ENCODE data around the gene LRRC31. TPM values are rescaled to one million over a fixed set of nuclear protein-coding genes. Genes with fewer than 3 reads are reported as not detected.

Gene LRRC31
- total and polyA plus RNA-seq, 2 experiments from 2014 or later, result not detected

DNA sequence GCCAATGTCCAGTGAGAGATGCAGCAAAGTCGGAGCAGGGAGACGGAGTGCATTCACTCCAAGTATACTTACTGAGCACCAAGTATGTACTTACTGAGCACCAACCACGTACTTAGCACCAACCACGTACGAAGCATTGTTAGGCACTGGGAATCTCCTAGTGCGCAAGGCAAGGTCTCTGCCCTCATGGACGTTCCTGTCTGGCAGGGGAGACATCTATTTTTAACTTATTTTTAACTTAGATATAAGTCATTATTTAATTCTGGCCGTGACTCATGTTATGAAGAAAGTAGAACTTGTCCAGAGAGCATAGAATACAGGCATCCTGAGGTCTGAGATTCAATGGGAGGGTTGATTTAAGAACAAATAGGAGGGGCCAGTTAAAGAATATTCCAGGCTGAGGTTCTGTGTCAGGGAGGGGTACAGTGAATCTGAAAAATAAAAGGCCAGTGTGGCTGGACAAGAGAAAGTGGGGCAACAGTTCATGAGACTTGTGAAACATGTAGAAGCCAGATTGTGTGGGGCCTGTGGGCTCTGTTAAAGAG, 9.3 kb upstream of the LRRC31 start:
- H3K27ac Mint-ChIP-seq, result no peak overlapping the region
- Histone ChIP-seq H3K27ac (ENCODE audit: low read depth) (no peak overlapping the region), H3K9me2 (ENCODE audit: insufficient read depth) (no peaks in the 10 kb centered on the region), H3K4me1 (ENCODE audit: insufficient read depth) (no peaks in the 10 kb centered on the region), H3K36me3 (ENCODE audit: insufficient read depth) (no peaks in the 10 kb centered on the region), H4K20me1 (replicated peaks; ENCODE audit: insufficient read depth) (no peaks in the 10 kb centered on the region), H3F3A (replicated peaks; ENCODE audit: low read depth) (no peaks in the 10 kb centered on the region), H3K4me3 (no peak overlapping the region), H3K27me3 (ENCODE audit: insufficient read depth) (no peaks in the 10 kb centered on the region), H3K79me2 (replicated peaks; ENCODE audit: insufficient read depth) (no peaks in the 10 kb centered on the region), H3K4me2 (no peak overlapping the region), H2AFZ (no peak overlapping the region)
- TF ChIP-seq EZH2phosphoT487 (IDR thresholded peaks at IDR 0.05; ENCODE audit: unreplicated experiment) (no peak), POLR2AphosphoS5 (IDR thresholded peaks at IDR 0.05; ENCODE audit: low read depth) (no peak), ZNF331 (CRISPR knock-in tag; IDR thresholded peaks at IDR 0.05; ENCODE audit: low read depth) (no peak), NANOG (IDR thresholded peaks at IDR 0.05; ENCODE audit: borderline replicate concordance) (no peak), EZH2 (IDR thresholded peaks at IDR 0.05; ENCODE audit: low read depth, unreplicated experiment) (no peak), ZNF114 (CRISPR knock-in tag; IDR thresholded peaks at IDR 0.05) (no peak), JUNB (IDR thresholded peaks at IDR 0.05; ENCODE audit: unreplicated experiment) (no peak), CREB1 (CRISPR knock-in tag; IDR thresholded peaks at IDR 0.05; ENCODE audit: low read depth) (no peak), STAT1 (IDR thresholded peaks at IDR 0.05; ENCODE audit: unreplicated experiment) (no peak)
- TF ChIP-seq, protein P1, sequence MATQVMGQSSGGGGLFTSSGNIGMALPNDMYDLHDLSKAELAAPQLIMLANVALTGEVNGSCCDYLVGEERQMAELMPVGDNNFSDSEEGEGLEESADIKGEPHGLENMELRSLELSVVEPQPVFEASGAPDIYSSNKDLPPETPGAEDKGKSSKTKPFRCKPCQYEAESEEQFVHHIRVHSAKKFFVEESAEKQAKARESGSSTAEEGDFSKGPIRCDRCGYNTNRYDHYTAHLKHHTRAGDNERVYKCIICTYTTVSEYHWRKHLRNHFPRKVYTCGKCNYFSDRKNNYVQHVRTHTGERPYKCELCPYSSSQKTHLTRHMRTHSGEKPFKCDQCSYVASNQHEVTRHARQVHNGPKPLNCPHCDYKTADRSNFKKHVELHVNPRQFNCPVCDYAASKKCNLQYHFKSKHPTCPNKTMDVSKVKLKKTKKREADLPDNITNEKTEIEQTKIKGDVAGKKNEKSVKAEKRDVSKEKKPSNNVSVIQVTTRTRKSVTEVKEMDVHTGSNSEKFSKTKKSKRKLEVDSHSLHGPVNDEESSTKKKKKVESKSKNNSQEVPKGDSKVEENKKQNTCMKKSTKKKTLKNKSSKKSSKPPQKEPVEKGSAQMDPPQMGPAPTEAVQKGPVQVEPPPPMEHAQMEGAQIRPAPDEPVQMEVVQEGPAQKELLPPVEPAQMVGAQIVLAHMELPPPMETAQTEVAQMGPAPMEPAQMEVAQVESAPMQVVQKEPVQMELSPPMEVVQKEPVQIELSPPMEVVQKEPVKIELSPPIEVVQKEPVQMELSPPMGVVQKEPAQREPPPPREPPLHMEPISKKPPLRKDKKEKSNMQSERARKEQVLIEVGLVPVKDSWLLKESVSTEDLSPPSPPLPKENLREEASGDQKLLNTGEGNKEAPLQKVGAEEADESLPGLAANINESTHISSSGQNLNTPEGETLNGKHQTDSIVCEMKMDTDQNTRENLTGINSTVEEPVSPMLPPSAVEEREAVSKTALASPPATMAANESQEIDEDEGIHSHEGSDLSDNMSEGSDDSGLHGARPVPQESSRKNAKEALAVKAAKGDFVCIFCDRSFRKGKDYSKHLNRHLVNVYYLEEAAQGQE (IDR thresholded peaks at IDR 0.05; ENCODE audit: unreplicated experiment), result no peak
- TF ChIP-seq, protein P2, sequence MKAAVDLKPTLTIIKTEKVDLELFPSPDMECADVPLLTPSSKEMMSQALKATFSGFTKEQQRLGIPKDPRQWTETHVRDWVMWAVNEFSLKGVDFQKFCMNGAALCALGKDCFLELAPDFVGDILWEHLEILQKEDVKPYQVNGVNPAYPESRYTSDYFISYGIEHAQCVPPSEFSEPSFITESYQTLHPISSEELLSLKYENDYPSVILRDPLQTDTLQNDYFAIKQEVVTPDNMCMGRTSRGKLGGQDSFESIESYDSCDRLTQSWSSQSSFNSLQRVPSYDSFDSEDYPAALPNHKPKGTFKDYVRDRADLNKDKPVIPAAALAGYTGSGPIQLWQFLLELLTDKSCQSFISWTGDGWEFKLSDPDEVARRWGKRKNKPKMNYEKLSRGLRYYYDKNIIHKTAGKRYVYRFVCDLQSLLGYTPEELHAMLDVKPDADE (IDR thresholded peaks at IDR 0.05), result no peak
- TF ChIP-seq, protein P3, sequence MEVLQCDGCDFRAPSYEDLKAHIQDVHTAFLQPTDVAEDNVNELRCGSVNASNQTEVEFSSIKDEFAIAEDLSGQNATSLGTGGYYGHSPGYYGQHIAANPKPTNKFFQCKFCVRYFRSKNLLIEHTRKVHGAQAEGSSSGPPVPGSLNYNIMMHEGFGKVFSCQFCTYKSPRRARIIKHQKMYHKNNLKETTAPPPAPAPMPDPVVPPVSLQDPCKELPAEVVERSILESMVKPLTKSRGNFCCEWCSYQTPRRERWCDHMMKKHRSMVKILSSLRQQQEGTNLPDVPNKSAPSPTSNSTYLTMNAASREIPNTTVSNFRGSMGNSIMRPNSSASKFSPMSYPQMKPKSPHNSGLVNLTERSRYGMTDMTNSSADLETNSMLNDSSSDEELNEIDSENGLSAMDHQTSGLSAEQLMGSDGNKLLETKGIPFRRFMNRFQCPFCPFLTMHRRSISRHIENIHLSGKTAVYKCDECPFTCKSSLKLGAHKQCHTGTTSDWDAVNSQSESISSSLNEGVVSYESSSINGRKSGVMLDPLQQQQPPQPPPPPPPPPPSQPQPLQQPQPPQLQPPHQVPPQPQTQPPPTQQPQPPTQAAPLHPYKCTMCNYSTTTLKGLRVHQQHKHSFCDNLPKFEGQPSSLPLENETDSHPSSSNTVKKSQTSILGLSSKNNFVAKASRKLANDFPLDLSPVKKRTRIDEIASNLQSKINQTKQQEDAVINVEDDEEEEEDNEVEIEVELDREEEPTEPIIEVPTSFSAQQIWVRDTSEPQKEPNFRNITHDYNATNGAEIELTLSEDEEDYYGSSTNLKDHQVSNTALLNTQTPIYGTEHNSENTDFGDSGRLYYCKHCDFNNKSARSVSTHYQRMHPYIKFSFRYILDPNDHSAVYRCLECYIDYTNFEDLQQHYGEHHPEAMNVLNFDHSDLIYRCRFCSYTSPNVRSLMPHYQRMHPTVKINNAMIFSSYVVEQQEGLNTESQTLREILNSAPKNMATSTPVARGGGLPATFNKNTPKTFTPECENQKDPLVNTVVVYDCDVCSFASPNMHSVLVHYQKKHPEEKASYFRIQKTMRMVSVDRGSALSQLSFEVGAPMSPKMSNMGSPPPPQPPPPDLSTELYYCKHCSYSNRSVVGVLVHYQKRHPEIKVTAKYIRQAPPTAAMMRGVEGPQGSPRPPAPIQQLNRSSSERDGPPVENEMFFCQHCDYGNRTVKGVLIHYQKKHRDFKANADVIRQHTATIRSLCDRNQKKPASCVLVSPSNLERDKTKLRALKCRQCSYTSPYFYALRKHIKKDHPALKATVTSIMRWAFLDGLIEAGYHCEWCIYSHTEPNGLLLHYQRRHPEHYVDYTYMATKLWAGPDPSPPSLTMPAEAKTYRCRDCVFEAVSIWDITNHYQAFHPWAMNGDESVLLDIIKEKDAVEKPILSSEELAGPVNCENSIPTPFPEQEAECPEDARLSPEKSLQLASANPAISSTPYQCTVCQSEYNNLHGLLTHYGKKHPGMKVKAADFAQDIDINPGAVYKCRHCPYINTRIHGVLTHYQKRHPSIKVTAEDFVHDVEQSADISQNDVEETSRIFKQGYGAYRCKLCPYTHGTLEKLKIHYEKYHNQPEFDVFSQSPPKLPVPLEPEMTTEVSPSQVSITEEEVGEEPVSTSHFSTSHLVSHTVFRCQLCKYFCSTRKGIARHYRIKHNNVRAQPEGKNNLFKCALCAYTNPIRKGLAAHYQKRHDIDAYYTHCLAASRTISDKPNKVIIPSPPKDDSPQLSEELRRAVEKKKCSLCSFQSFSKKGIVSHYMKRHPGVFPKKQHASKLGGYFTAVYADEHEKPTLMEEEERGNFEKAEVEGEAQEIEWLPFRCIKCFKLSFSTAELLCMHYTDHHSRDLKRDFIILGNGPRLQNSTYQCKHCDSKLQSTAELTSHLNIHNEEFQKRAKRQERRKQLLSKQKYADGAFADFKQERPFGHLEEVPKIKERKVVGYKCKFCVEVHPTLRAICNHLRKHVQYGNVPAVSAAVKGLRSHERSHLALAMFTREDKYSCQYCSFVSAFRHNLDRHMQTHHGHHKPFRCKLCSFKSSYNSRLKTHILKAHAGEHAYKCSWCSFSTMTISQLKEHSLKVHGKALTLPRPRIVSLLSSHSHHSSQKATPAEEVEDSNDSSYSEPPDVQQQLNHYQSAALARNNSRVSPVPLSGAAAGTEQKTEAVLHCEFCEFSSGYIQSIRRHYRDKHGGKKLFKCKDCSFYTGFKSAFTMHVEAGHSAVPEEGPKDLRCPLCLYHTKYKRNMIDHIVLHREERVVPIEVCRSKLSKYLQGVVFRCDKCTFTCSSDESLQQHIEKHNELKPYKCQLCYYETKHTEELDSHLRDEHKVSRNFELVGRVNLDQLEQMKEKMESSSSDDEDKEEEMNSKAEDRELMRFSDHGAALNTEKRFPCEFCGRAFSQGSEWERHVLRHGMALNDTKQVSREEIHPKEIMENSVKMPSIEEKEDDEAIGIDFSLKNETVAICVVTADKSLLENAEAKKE (CRISPR knock-in tag; IDR thresholded peaks at IDR 0.05), result no peak
- TF ChIP-seq, protein P4, sequence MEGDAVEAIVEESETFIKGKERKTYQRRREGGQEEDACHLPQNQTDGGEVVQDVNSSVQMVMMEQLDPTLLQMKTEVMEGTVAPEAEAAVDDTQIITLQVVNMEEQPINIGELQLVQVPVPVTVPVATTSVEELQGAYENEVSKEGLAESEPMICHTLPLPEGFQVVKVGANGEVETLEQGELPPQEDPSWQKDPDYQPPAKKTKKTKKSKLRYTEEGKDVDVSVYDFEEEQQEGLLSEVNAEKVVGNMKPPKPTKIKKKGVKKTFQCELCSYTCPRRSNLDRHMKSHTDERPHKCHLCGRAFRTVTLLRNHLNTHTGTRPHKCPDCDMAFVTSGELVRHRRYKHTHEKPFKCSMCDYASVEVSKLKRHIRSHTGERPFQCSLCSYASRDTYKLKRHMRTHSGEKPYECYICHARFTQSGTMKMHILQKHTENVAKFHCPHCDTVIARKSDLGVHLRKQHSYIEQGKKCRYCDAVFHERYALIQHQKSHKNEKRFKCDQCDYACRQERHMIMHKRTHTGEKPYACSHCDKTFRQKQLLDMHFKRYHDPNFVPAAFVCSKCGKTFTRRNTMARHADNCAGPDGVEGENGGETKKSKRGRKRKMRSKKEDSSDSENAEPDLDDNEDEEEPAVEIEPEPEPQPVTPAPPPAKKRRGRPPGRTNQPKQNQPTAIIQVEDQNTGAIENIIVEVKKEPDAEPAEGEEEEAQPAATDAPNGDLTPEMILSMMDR (conservative IDR thresholded peaks at IDR 0.05; ENCODE audit: low read depth in 2 of 2), result no peak
- 0 out of 3 replicates have a peak, but pooled peaks cover 6% of the 10 kb centered on the region for H3K9me3 Mint-ChIP-seq
- no peak for ATAC-seq
- DNase-seq (ENCODE audit: low spot score), result no peak
- no peaks in the 10 kb centered on the region for H3K4me1 Mint-ChIP-seq
- H3K27me3 Mint-ChIP-seq (ENCODE audit: insufficient read depth, low read depth, poor library complexity), result peaks cover 2% of the 10 kb centered on the region
- H3K4me3 Mint-ChIP-seq, result no peak overlapping the region
- peaks cover 3% of the 10 kb centered on the region; the same call in 1 of the 3 replicates for H3K36me3 Mint-ChIP-seq (ENCODE audit: low read depth)
